Activated CD4-positive, CD25-positive, alpha-beta regulatory T cell (primary cell): ENCODE measurements around the gene MTCL1.

Experiments used
- DNase-seq, 4 experiments: peaks; one replicate each; lab custom pipeline; 2025; lab: John Stamatoyannopoulos, UW

MTCL1 gene

GRCh38 chr18:8812631-8813030 is 107.3 kb downstream of the MTCL1 start:
- DNase-seq, result no peak

GRCh38 chr18:8813611-8814010 is 108.3 kb downstream of the MTCL1 start:
- no peak for DNase-seq

DNA sequence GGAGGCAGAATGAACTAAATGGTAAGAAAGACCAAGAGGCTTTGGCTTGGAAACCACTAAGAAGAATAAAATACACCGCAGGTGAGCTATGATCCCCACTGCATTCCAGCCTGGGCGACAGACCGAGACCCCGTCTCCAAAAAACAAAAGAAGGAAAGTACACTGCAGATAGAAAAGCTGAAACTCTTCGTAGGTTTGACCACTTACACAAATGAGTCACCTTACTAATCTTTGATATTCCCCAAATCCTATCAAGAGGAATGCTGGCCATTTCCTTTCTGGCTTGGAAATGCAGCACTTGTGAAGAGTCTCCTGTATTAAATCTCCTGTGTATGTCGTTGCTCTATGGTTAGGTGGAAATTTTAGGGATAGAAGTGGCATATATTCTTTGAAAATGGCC is 108.8 kb downstream of the MTCL1 start:
- no peak for DNase-seq

DNA sequence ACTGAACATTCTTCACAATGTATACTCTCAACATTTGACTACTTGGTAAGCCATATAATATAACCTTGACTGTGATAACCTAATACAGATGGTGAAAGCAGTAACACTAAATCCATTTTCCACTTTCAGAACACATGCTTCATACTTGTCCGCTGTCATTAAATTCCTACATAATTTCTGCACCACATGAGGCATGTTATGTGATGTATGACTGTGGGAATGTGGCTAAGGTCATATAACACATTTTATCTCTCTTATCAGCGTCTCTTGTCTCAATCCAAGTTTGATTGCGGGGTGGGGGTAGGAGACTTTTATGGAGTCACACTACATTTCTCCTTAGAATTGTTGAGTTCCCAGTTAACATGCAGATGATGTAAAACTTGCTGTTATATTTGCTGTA is 110.9 kb downstream of the MTCL1 start:
- no peak for DNase-seq

- no peak for DNase-seq
Measured at GRCh38 chr18:8816816-8817215, 111.5 kb downstream of the MTCL1 start.

DNA sequence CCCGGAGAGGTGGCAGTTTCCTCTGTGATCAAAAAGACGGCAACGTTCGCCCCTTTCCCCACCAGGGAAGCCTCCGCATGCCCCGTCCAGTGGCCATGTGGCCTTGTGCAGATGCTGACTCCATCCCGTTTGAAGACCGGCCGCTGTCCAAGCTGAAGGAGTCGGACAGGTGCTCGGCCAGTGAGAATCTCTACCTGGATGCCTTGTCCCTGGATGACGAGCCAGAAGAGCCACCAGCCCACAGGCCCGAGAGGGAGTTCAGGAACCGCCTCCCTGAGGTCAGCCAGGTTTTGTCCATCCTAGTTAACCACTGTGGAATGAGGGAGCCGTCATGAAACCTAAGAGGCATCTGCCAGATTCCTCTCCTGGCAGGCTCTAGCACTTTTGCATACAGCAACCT is 113.6 kb downstream of the MTCL1 start:
- DNase-seq, result no peak

- no peak for DNase-seq
Measured at GRCh38 chr18:8820396-8821082, 115.2 kb downstream of the MTCL1 start.

GRCh38 chr18:8821083-8821465 is 115.7 kb downstream of the MTCL1 start:
- DNase-seq, result no peak

GRCh38 chr18:8821531-8821930 is 116.2 kb downstream of the MTCL1 start:
- DNase-seq, result no peak

GRCh38 chr18:8822643-8823042 is 117.3 kb downstream of the MTCL1 start:
- DNase-seq, result no peak

DNA sequence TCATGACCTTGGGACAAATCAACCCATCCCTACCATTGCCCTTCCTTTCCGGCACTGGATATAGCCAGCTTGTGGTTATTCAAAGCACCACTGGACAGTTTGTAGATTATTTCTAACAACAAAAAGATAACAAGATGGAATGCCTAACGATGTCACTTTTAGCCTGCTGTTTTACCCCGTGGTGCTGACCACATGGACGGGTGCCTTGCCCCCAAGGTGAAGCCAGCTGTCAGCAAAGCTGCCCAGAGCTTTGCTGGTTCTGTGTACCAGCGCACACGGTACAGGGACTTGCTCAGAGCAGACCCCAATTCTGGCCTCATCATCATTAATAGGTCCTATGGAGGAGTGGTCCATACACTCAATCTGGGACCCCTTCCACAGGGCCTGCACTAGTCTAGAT is 118.2 kb downstream of the MTCL1 start:
- DNase-seq, result no peak

GRCh38 chr18:8824846-8825245 is 119.5 kb downstream of the MTCL1 start:
- no peak for DNase-seq

DNA sequence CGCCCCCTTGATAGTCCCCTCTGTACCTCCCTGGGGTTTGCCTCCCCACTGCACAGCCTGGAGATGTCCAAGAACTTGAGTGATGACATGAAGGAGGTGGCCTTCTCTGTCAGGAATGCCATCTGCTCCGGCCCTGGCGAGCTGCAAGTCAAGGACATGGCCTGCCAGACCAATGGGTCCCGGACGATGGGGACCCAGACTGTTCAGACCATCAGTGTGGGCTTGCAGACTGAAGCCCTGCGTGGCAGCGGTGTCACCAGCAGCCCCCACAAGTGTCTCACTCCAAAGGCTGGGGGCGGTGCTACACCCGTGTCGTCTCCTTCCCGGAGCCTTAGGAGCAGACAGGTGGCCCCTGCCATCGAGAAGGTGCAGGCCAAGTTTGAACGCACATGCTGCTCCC is 119.9 kb downstream of the MTCL1 start:
- no peak for DNase-seq

GRCh38 chr18:8825729-8826375 is 120.5 kb downstream of the MTCL1 start:
- no peak for DNase-seq

DNA sequence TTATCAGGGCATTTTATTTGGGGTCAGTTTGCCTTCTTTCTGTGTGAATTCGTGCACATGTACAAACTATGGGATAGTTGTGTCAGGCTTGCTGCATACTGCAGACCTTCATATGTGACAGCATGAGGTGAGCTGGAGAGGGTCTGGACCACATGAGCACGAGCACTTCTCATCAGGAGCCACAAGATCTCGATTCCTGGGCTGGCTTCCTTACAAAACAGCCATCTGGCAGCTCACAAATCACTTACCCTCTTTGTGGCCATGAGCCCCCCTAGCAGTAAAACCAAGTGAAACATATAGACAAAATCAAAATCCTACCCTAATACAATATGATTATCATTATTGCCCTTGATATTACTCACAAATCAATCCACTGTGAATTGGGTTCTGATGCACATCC is 121.2 kb downstream of the MTCL1 start:
- DNase-seq, result no peak

- no peak for DNase-seq
Measured at GRCh38 chr18:8826971-8827370, 121.6 kb downstream of the MTCL1 start.

DNA sequence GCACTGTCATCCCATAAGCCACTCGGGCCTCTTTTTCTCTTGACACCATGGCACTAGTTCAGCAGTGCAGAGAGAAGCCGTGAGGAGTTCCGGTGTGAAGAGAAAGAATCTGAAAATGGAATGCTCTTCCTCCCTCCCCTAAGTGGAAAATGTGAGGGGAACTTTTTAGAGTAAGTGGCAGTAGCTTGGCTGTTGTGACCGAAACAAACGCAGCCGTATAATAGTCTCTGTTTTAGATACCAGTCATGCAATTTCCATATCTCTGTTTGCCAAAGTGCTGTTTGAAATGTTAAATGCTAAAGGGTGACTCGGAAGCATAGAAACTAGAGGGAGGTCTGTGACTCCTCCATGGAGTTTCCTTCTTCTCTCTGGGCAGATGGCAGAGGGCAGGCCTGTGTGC is 122.9 kb downstream of the MTCL1 start:
- no peak for DNase-seq

GRCh38 chr18:8828798-8829197 is 123.4 kb downstream of the MTCL1 start:
- DNase-seq, result no peak

GRCh38 chr18:8830067-8831060 is 125.0 kb downstream of the MTCL1 start:
- DNase-seq, result no peak

DNA sequence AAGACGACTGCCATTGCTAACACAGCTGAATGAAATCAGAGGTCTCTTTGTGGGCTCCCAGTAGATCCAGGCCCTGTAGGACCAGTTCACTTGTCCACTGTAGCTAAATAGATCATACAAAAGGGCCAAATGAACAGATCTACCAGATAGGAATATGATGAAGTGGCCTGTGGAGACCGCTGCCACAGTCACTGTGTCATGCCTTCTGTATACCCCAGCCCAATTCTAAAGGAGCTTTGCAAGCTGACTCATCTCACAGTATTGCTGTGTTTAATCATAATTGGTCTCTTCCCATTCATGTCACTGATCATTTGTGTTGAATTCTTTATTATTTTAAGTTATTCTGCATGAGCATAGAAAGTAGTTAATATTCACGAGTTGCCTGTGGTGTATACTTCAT is 125.8 kb downstream of the MTCL1 start:
- no peak for DNase-seq

DNA sequence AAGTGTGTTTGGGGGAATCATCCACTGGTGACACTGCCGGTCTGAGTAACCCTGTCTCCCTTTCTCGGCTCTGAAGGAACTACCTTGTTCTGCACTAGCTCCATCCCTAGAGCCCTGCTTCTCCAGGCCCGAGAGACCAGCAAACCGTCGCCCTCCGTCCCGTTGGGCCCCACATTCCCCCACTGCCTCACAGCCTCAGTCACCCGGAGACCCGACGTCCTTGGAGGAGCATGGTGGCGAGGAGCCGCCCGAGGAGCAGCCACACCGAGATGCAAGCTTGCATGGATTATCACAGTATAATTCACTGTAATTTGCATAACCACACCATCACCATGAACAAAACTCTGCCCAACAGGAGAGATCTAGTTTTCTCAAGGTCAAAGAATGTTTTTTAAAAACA is 126.2 kb downstream of the MTCL1 start:
- no peak for DNase-seq

GRCh38 chr18:8833480-8833879 is 128.1 kb downstream of the MTCL1 start:
- DNase-seq, result no peak

DNA sequence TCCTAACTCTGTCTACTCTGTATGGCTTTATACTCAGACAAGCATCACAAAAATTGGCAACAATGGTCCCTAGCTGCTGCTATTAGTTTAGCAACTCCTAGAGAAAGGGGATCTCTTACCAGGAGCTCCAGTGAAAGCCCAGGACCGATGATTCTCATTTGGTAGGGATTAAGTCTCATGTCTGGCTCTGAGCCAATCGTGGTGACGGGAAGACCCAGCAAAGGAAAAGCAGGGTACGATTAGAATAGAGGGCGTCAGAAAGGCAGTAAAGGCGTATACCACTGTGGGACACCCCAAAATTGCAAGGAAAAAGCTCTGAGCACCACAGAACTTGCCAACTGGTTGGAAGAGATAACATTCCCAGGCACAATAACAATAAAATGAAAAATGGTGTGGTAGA is 129.5 kb downstream of the MTCL1 start:
- DNase-seq, result no peak
